Measurements from ENCODE around the gene OBSL1.

OBSL1 gene

DNA sequence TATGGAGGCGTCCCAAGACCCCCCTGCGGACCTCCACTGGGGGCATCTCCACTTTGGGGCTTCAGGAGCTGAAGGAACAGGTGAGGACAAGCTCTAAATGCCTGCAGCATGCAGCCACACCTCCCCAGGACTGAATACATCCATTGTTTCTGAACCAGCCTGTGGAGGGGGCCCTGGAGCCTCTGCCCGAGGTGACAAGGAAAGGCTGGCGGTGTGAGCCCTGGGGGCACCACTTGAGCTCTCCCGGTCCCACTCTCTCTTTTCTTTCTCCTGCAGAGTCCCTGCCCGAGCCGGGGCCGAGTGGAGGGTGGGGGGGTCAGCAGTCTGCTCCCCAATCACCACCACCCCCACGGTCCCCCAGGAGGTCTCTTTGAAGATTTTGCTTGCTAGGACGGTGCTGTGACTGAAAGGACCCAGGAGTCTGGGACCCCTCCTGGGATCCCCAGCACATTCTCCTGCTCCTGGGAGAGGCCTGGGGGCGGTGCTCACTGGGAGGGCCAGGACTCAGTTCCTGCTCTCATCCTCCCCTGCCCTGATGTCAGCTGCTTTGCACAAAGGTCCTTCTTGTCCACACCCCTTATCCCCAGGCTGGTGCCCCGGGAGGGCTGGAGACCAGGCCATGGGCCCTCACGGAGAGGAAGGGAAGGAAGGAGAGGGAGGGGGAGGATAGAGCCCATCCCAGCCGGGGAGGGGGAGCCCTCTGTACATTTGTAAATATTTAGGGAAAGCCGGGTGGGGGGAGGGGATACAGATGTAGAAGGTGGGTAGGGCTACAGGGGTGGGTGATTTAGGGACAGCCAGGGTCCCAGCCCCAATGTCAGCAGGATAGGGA, 33.5 kb downstream of the OBSL1 start:
- H3K27ac ChIP-seq = peak overlapping the region; percentile 29
- DNase-seq (ENCODE audit: low read depth, low spot score) = no peak

DNA sequence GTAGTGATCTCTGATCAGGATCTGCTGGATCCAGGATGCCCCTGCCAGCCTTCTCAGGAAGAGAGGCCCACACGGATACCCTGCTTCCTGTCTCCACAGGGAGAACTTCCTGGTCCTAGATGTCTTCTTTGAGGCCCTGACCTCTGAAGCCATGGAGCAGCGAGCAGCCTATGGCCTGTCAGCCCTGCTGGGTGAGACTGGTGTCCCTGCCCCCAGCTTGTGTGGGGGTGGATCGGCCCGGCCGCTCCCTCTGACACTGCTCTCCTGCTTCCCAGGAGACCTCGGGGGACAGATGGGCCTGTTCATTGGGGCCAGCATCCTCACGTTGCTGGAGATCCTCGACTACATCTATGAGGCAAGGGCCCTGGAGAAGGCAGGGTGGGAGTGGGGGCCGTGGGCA, 34.4 kb downstream of the OBSL1 start:
- no peak overlapping the region for H3K27ac ChIP-seq
- no peak for DNase-seq (ENCODE audit: low read depth, low spot score)

- no peak overlapping the region for H3K27ac ChIP-seq
These were observed 34.9 kb downstream of the OBSL1 start for GRCh38 chr2:219536425-219536824.

GRCh38 chr2:219533930-219534661, 37.2 kb downstream of the OBSL1 start:
- peak; percentile 45 for DNase-seq (ENCODE audit: low read depth, low spot score)

More at GRCh38 chr2:219536425-219536824, 34.9 kb downstream of the OBSL1 start:
- no peak for DNase-seq (ENCODE audit: low read depth, low spot score)

DNA sequence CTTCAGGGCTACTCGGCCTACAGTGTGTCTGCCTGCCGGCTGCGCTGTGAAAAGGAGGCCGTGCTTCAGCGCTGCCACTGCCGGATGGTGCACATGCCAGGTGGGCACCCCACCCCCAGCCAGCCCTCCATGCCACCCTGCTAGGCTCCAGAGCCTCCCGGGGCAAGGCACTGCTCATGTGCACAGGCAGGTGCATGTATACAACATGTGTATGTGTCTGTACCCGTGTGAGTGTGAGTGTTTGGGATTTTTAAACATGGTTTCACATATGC, 39.0 kb downstream of the OBSL1 start:
- DNase-seq (ENCODE audit: low read depth, low spot score) = no peak
- H3K27ac ChIP-seq = no peak overlapping the region

More at GRCh38 chr2:219533930-219534661, 37.2 kb downstream of the OBSL1 start:
- H3K27ac ChIP-seq = no peak overlapping the region

GRCh38 chr2:219531639-219532377, 39.5 kb downstream of the OBSL1 start:
- no peak overlapping the region for H3K27ac ChIP-seq
- DNase-seq (ENCODE audit: low read depth, low spot score) = no peak

DNA sequence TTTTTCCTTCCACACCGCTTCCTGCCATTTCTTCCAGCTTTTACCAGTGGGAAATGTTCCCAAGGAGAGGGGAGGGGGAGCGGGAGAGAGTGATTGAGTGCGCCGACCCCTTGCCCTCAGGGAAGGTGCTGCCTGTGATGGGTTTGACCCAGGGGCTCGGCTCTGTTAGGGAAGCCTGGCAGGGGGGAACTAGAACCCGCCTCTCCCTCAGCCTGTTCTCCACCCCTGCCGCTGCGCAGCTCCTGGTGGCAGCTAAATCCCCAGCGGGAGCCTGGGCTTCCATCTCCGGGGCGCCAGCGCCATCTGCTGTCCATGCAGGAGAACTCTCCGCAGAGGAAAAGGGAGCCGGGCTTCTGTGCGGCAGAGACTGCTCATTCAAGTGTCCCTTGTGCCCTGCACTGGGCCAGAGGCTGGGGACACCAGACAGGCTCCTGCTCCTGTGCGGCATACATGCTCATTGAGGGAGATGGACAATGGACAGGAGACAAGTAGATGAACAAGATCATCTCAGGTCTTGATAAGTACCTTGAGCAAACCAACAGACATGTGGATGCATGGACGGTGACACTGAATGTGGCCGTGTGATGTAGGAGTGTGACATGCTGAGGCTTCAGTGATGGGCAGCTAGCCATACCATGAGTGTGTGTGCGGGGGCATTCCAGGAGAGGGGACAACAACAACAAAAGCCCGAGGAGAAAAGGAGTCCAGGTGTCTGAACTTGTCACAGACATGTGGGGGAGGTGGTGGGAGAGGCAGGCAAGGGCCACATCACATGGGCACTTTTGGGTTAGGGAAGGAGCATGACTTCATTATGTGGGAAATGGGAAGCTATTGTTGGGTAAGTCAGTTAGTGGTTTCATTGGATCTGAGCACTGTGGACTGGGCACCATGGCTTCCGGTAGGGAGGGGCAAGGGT, 41.0 kb downstream of the OBSL1 start:
- no peak for DNase-seq (ENCODE audit: low read depth, low spot score)
- no peak overlapping the region for H3K27ac ChIP-seq

DNA sequence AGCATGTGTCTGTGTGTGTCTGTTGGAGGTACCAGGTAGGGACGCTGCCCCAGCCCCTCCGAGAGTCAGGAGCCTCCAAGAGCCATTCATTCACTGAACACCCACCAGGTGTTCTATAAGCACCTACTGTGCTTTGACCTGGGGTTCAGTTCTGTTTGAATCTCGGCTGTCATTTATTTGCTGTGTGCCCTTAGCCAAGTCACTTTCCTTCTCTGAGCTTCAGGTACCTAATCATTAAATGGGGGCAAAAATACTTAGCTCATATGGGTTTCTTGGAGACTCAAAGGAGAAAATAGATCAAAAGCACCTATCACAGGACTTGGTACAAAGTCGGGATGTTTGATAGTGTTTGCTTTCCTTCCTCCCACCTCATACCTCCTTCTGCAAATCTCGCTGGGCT, 43.9 kb downstream of the OBSL1 start:
- DNase-seq (ENCODE audit: low read depth, low spot score) = no peak
- no peak overlapping the region for H3K27ac ChIP-seq

GRCh38 chr2:219527076-219527394, 44.3 kb downstream of the OBSL1 start:
- DNase-seq (ENCODE audit: low read depth, low spot score) = no peak
- no peak overlapping the region for H3K27ac ChIP-seq

- no peak for DNase-seq (ENCODE audit: low read depth, low spot score)
These were observed 44.8 kb downstream of the OBSL1 start for GRCh38 chr2:219526320-219527075.

GRCh38 chr2:219525533-219526232, 45.7 kb downstream of the OBSL1 start:
- H3K27ac ChIP-seq = no peak overlapping the region
- DNase-seq (ENCODE audit: low read depth, low spot score) = no peak

More at GRCh38 chr2:219526320-219527075, 44.8 kb downstream of the OBSL1 start:
- no peak overlapping the region for H3K27ac ChIP-seq

GRCh38 chr2:219524817-219525216, 46.5 kb downstream of the OBSL1 start:
- DNase-seq (ENCODE audit: low read depth, low spot score) = no peak
- no peak overlapping the region for H3K27ac ChIP-seq

GRCh38 chr2:219523031-219523671, 48.2 kb downstream of the OBSL1 start:
- no peak overlapping the region for H3K27ac ChIP-seq
- DNase-seq (ENCODE audit: low read depth, low spot score) = no peak

DNA sequence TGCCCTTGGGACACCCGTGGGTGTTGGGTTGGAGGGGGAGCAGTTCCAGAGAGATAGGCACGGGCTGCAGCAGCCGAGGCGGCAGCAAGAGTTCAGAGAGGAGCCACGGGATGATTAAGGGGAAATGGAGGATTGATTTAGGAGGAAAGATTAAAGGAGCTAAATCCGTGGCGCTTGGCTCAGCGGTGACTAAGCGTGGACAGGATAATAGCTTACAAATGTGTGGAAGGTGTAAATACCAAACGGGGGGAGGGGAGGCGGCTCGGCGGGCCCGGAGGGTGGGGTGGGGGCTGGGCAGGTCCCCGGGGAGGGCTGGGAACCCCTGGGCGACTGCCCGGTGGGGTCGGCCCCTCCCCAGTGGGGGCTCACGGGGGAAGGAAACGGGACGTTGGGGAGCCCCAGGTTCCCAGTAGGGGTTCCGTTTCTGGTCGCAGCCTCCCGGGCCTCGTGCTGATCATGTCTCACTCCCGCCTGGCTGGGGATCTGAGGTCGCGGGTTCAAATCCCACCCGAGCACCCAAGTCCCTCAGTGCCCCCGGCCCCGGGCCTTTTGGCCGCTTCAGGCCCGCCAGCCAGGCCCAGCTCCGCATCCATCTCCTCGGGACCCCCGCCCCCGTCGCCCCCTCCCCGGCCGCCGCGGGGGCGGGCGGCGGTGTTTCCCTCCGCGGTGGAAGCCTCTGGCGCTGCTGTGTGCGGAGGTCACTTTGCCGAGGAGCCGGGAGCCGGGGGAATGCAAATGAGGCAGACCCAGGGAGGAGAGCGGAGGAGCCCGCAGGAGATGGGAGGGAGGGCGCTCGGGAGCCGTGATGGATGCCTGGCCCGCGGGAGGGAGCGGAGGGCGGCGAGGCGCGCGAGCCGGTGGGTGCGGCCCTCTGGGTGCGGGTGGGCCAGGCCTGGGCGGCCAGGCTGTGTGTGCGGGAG, 49.0 kb downstream of the OBSL1 start:
- H3K27ac ChIP-seq = no peak overlapping the region

DNA sequence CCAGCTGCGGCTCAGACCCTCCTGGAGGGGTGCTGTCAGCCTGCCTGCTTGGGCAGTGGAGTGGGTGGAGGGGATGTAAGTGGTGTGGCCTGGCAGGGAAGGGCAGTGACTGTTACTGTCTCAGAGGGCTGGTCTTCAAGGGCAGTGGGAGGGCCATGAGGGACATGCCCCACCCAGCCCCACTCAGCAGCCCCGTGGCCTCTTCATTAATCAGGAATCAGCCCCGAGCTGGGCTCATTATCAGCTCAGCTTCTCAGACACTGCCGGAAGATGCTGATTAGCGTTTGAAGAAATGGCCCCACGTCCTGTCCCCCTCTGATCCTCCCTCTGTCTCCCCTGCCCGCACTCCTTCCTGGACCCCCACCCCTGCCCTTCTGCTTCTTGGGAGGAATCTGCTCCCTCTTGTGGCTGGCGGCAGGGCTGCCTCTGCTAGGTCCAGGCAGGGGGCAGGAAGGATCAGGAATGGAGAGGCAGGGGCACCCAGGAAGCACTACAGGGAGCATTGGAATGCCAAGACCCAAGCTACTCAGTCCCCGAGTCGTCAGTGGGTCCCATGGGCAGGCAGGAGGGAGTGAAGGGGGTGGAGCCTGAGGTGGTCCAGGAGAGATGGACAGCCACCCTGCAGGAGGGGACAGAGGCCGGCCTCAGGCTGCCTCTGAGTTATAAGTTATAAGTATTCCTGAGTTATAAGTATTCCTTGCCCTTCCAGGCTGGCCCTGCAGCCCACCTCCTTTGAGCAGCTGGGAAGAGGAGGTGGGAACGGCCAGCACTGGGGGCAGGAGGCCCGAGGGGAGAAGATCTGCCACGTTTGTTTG, 50.1 kb downstream of the OBSL1 start:
- no peak for DNase-seq (ENCODE audit: low read depth, low spot score)
- H3K27ac ChIP-seq = no peak overlapping the region

More for the DNA sequence above, 49.0 kb downstream of the OBSL1 start:
- DNase-seq (ENCODE audit: low read depth, low spot score) = no peak

DNA sequence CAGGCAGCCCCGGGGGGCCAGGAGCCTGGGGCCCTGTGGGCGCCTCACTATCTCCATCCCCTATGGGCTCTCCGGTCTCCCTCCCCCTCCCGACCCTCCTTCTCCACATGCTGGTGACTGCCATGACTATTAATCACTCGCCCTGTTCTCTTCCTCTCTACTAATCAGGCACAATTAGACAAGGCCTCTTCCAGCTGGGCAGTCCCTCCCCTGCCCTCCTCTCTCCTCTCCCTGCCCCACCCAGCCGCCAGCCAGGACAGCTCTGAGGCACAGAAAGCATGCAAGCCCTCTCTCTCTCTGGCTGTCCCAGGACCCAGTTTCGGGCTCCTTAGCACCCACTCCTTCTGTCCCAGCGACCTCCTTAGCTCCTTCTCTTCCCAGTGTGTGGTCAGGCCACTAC, 51.3 kb downstream of the OBSL1 start:
- no peak for DNase-seq (ENCODE audit: low read depth, low spot score)
- no peak overlapping the region for H3K27ac ChIP-seq

- no peak overlapping the region for H3K27ac ChIP-seq
These were observed 51.8 kb downstream of the OBSL1 start for GRCh38 chr2:219519526-219519916.

More at GRCh38 chr2:219519526-219519916, 51.8 kb downstream of the OBSL1 start:
- no peak for DNase-seq (ENCODE audit: low read depth, low spot score)

Data from epithelial cell of prostate (primary cell).